Esophagus (tissue), 2 donors: Measurements from ENCODE around the gene LSM14A. TPM values are rescaled to one million over a fixed set of nuclear protein-coding genes. Genes with fewer than 3 reads are reported as not detected.

Experiments used
- H3K27ac ChIP-seq, 2 donors: one replicate each; pipeline ENCODE4 v1.5.1; 2013; ENCODE audit warnings: low read depth in 2 of 2, mild to moderate bottlenecking in 2 of 2, inconsistent platforms in 1 of 2, low read length in 1 of 2, moderate library complexity in 1 of 2
- H3K27me3 ChIP-seq, 2 donors: one replicate each; pipeline ENCODE4 v1.6.1; 2013; ENCODE audit warnings: low read length in 2 of 2, control low read depth in 1 of 2, mild to moderate bottlenecking in 1 of 2; ENCODE audit not compliant: insufficient read depth in 2 of 2, control insufficient read depth in 1 of 2
- H3K36me3 ChIP-seq, 2 donors: one replicate each; pipeline ENCODE4 v1.6.1; 2013; ENCODE audit warnings: low read length in 1 of 2; ENCODE audit not compliant: control insufficient read depth in 2 of 2, insufficient read depth in 2 of 2
- H3K4me1 ChIP-seq, 2 donors: one replicate each; pipeline ENCODE4 v1.6.1; 2013; ENCODE audit warnings: low read length in 1 of 2; ENCODE audit not compliant: control insufficient read depth in 2 of 2, insufficient read depth in 2 of 2
- H3K4me3 ChIP-seq, 2 donors: one replicate each; pipeline ENCODE4 v1.5.1; 2013; ENCODE audit warnings: low read length in 2 of 2, mild to moderate bottlenecking in 2 of 2, low read depth in 1 of 2, moderate library complexity in 1 of 2
- H3K9me3 ChIP-seq, 2 donors: one replicate each; pipeline ENCODE4 v1.6.1; 2013; ENCODE audit warnings: mild to moderate bottlenecking in 2 of 2, low read depth in 1 of 2, low read length in 1 of 2, moderate library complexity in 1 of 2; ENCODE audit not compliant: control insufficient read depth in 2 of 2, insufficient read depth in 1 of 2
- WGBS, 2 donors: extraction: QIAGEN DNeasy Blood & Tissue Kit; methylation state at CpG; one replicate each; pipeline ENCODE4 v1.1.7; 2013; 5-methylcytosine and 5-hydroxymethylcytosine counted together
- polyA plus RNA-seq, 2 donors: library from polyadenylated mRNA; stranded (reverse); fragments of 200-250 nt; gene quantifications; one replicate each; pipeline ENCODE4 v1.2.3, GENCODE V29; 2013
- donor health status: healthy with polysubstance abuse.
- donor health status: Bipolar disorder and iron deficiency.

LSM14A gene
- polyA plus RNA-seq, 2 donors = 31.4 to 57.2 TPM

DNA sequence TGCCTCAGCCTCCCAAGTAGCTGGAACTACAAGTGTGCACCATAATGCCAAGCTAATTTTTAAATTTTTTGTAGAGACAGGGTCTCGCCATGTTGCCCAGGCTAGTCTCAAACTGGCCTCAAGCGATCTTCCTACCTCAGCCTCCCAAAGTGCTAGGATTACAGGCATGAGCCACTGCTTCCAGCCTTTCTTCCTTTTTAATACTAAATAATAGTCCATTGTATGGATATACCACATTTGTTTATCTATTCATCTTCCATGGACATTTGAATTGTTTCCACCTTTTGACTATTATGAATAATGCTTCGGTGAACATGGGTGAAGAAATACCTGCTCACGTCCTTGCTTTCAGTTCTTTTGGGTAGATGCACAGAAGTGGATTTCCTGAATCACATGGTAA is 106.5 kb downstream of the LSM14A start:
- no peaks in the 10 kb centered on the region for H3K27me3 ChIP-seq
- no peaks in the 10 kb centered on the region for H3K36me3 ChIP-seq
- no peak overlapping the region for H3K4me3 ChIP-seq
- H3K4me1 ChIP-seq = peaks cover 0 to 4% of the 10 kb centered on the region in 2 donors
- H3K9me3 ChIP-seq = no peaks in the 10 kb centered on the region
- H3K27ac ChIP-seq = no peak overlapping the region
- WGBS, 2 donors = 91 to 94% methylated on average over 4 of the region's 4 CpGs

Other genes starting within 250 kb of the LSM14A start
- gene GARRE1, start 82.0 kb downstream of the LSM14A start, polyA plus RNA-seq = 1 to 10 TPM; 4.6 to 6.8 TPM
- 100 to 1,000 TPM in 1 of 2 donors, 10 to 100 TPM in 1; 64.3 to 125 TPM for gene GPI, start 192.7 kb downstream of the LSM14A start, polyA plus RNA-seq
- 10 to 100 TPM in 1 of 2 donors, 1 to 10 TPM in 1; 6.9 to 10.9 TPM for gene PDCD2L, start 231.9 kb downstream of the LSM14A start, polyA plus RNA-seq